Smooth muscle cell of the coronary artery (primary cell): ENCODE data around the gene DLX2. TPM values are rescaled to one million over a fixed set of nuclear protein-coding genes. Genes with fewer than 3 reads are reported as not detected.

Experiments
- total RNA-seq: library from RNA; depleted of rRNA; stranded (reverse); fragments of >200 nt; gene quantifications from 2 replicates; pipeline ENCODE4 v1.2.3, GENCODE V29; 2014; ENCODE audit warnings: low replicate concordance

Gene DLX2
- 0.15 TPM in 1 of 2 replicates, not detected in the other for total RNA-seq

DNA sequence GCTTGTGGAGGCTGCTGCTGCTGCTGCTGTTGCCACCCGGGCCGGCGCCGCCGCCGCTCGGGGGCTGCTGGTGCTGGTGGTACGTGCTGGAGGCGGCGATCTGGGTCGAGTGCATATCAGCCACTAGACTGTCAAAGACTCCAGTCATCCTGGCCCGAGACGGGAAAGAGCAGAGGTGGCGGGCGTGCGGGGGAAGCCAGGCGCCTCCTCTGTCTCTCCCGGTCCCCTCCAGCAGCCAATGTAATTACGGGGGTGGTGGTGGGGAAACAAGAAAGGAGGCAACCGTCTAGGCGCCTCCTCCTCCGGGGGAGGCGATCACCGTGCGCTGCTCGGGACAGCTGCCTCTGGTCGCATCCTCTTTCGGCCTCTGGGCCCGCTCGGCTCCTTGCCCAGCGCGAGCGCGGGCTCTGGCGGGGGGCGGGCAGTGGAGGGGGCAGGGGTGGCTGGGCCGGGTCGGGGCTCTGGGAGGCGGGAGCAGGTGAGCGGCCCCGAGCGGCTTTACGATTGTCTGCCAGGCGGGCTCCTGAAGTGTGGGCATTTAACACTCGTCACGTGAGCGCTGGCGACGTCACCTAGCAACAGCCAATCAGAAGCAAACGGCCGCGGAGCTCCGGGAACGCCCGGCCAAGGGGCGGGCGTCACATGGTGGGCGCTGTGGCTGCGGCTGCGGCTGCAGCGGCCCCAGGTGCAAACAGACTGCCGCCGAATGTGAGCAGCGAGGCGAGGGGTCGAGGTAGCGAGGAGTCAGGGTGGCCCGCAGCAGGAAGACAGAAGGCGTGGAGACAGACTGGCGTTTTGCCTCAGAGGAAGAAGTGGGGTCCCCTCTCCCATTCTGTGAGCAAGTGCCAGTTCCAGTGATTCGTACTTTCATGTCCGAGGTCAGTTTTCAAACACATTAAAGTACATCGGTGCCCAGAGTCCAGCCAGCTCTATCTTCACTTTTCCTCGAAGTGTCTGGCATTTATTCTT lies at the start of gene DLX2:
DLX2 (minus strand) TSS at position 510 of the 969 bp plus-strand sequence; CDS start at position 148, 362 bp downstream.

DNA sequence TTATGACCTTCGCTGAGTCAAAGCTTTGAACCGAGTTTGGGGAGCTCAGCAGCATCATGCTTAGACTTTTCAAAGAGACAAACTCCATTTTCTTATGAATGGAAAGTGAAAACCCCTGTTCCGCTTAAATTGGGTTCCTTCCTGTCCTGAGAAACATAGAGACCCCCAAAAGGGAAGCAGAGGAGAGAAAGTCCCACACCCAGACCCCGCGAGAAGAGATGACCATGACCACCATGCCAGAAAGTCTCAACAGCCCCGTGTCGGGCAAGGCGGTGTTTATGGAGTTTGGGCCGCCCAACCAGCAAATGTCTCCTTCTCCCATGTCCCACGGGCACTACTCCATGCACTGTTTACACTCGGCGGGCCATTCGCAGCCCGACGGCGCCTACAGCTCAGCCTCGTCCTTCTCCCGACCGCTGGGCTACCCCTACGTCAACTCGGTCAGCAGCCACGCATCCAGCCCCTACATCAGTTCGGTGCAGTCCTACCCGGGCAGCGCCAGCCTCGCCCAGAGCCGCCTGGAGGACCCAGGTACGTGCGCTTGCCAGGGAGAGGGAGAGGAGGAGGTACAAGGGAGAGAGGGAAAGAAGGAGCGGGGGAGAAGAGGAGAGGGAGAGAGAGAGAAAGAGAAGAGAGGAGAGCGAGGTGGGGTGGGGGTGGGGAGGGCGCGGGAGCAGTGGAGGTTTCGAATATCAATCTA lies 17.1 kb downstream of the DLX2 start, which contains the start of gene DLX1:
DLX1 (plus strand) TSS at position 48 of the 700 bp plus-strand sequence; CDS start at position 219, 171 bp downstream.

Other genes starting within 250 kb of the DLX2 start
- gene SLC25A12, start 208.7 kb downstream of the DLX2 start, total RNA-seq, result 13.2 and 14.4 TPM in 2 replicates
- 20.8 and 31.3 TPM in 2 replicates for gene HAT1, start 180.4 kb downstream of the DLX2 start, total RNA-seq
- 3.9 and 8.9 TPM in 2 replicates for gene METAP1D, start 102.9 kb downstream of the DLX2 start, total RNA-seq
- gene DLX1, start 17.4 kb downstream of the DLX2 start, total RNA-seq, result 0.38 TPM in 1 of 2 replicates, not detected in the other